Panc1 (cell line): ENCODE data around the gene KIRREL3. TPM values are rescaled to one million over a fixed set of nuclear protein-coding genes. Genes with fewer than 3 reads are reported as not detected.

ENCODE experiments used
- ATAC-seq: fragments of 200-7000 bp; cut with Tn5 transposase; 2 replicates; pipeline ENCODE4 v1.9.1; 2020; ENCODE audit warnings: mild to moderate bottlenecking, moderate library complexity
- BruUV-seq: library from RNA; stranded (reverse); fragments of 400-500 nt; replicated peaks from 2 replicates; lab custom pipeline; 2021; lab: Mats Ljungman, UMichigan
- CTCF ChIA-PET: fragments of 300-600 bp; sonication (Branson Sonifier 250); formaldehyde crosslinking; loops from one replicate; lab custom pipeline; 2022; ENCODE audit warnings: antibody characterized with exemption; lab: Charles Lee
- POLR2A ChIA-PET: fragments of 300-600 bp; sonication (Branson Sonifier 250); formaldehyde crosslinking; loops from one replicate; lab custom pipeline; 2022; ENCODE audit warnings: antibody characterized with exemption; lab: Charles Lee
- DNase-seq: peaks from one replicate; pipeline ENCODE4 v3.0.0-alpha.2; 2010; ENCODE audit warnings: low read depth, low spot score
- H3K27ac ChIP-seq: 2 replicates; pipeline ENCODE4 v1.5.1; 2011; ENCODE audit warnings: mild to moderate bottlenecking, low read length, inconsistent platforms
- H3K27me3 ChIP-seq: fragments of 200-500 bp; sonication (Bioruptor generic); 2 replicates; pipeline ENCODE4 v1.6.0; 2014; ENCODE audit warnings: low read length, inconsistent platforms; ENCODE audit not compliant: control insufficient read depth, insufficient read depth
- H3K36me3 ChIP-seq: fragments of 200-500 bp; sonication (Bioruptor generic); 2 replicates; pipeline ENCODE4 v1.5.1; 2014; ENCODE audit warnings: inconsistent platforms, mild to moderate bottlenecking, low read length, moderate library complexity; ENCODE audit not compliant: control insufficient read depth, insufficient read depth
- H3K4me1 ChIP-seq: 2 replicates; pipeline ENCODE4 v1.5.1; 2011; ENCODE audit warnings: inconsistent platforms, mild to moderate bottlenecking, low read length, moderate library complexity; ENCODE audit not compliant: control insufficient read depth, insufficient read depth
- H3K4me3 ChIP-seq, 2 experiments: 2 replicates each; pipeline ENCODE4 v1.5.1; 2011 to 2012; ENCODE audit warnings: low read depth in 2 of 2, low read length in 2 of 2, mild to moderate bottlenecking in 2 of 2, inconsistent platforms in 1 of 2, moderate library complexity in 1 of 2
- H3K9me3 ChIP-seq: fragments of 200-500 bp; sonication (Bioruptor generic); 2 replicates; pipeline ENCODE4 v1.5.1; 2014; ENCODE audit warnings: low read depth, mild to moderate bottlenecking, inconsistent platforms, low read length, moderate library complexity; ENCODE audit not compliant: control insufficient read depth, insufficient read depth
- CTCF ChIP-seq: fragments of 450-650 bp; IDR thresholded peaks from 2 replicates; pipeline ENCODE4 v1.5.1; 2017; ENCODE audit warnings: mild to moderate bottlenecking
- POLR2AphosphoS5 ChIP-seq: IDR thresholded peaks from 2 replicates; pipeline ENCODE4 v1.6.1; 2012; ENCODE audit warnings: mild to moderate bottlenecking, low read depth, low read length, moderate library complexity
- REST ChIP-seq, 2 experiments: IDR thresholded peaks; 2 replicates each; pipeline ENCODE4 v1.6.1; 2011 to 2012; ENCODE audit warnings: low read depth in 2 of 2, control low read depth in 1 of 2, low read length in 1 of 2, mild to moderate bottlenecking in 1 of 2, moderate library complexity in 1 of 2; ENCODE audit not compliant: insufficient read depth in 1 of 2
- SIN3A ChIP-seq: IDR thresholded peaks from 2 replicates; pipeline ENCODE4 v1.6.1; 2012; ENCODE audit warnings: low read depth, mild to moderate bottlenecking, low read length, moderate library complexity, borderline replicate concordance; ENCODE audit not compliant: insufficient read depth
- TCF7L2 ChIP-seq: IDR thresholded peaks from 2 replicates; pipeline ENCODE4 v1.6.1; 2011; ENCODE audit warnings: mild to moderate bottlenecking, low read depth, low read length, inconsistent platforms
- in situ Hi-C: cut with HindIII; loops from 2 replicates; pipeline ENCODE4 v1.10.0; 2016; ENCODE audit warnings: low sequenced_read_pairs, low pct_unique_long_range_greater_than_20kb
- intact Hi-C: fragments of 100-400 bp; cut with micrococcal nuclease; formaldehyde crosslinking; loops from one replicate; pipeline ENCODE4 v1.10.0; 2022; ENCODE audit not compliant: unreplicated experiment
- total RNA-seq: library from RNA; stranded (reverse); gene quantifications from one replicate; pipeline ENCODE4 v1.2.1, GENCODE V29; 2021; ENCODE audit not compliant: unreplicated experiment

The KIRREL3 gene
- total RNA-seq, 1 experiment from 2014 or later, result 0.36 TPM

DNA sequence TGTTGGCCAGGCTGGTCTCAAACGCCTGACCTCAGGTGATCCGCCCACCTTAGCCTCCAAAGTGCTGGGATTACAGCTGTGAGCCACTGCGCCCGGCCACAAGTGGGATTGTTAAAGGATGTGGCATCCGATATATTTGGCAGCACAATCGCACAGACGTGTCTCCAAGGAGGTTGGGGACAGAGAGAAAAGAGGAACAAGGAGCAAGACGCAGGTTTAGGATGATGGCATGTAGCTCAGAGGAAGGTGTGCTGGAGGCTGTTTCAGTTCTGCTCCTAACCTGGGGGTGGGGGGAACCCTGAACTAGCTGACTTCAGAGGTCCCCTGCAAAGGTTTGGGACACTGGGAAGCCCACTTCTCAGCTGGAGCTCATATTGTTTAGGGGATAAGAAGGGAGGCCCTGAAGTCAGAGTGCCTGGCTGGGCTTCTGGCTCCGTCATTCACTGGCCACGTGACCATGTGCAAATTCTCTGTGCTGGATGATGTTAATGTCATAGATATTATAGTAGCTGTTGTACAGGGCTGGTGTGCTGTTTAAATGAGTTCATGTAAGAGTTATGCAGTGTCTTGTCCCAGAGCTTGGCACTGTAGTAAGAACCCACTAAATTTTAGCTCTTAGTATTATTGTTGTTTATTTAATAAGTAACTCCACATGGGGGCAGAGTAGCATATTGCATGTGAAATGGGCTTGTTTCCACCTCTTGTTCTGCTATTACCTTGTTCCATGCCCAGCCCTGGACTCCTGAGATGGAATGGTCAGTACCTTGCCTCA lies 515.4 kb downstream of the KIRREL3 start:
- intact Hi-C loops (loop anchor here (5.0 kb wide), 1 partner anchor 502 kb away; no protein-coding TSS in a partner anchor), in situ Hi-C loops (no loop called here)
- no peaks in the 10 kb centered on the region for H3K27me3 ChIP-seq
- TF ChIP-seq POLR2AphosphoS5 (no peak), CTCF (no peak), REST (IDR thresholded peaks at IDR 0.05; ENCODE audit: insufficient read depth in 1 of 2, low read depth in 2 of 2, low read length in 1 of 2) (no peak), TCF7L2 (no peak), SIN3A (no peak)
- BruUV-seq, result no TSS peak
- no peak for ATAC-seq
- no peak overlapping the region for H3K4me3 ChIP-seq
- H3K4me1 ChIP-seq, result peaks cover 3% of the 10 kb centered on the region; the same call in 1 of the 2 replicates
- no peaks in the 10 kb centered on the region for H3K9me3 ChIP-seq
- no peak overlapping the region for H3K27ac ChIP-seq
- CTCF ChIA-PET, result interaction anchor here (0.7 to 1.5 kb wide), 4 partner anchors 44 to 505 kb away, joined by 3 to 12 read pairs (median 4); no protein-coding TSS in a partner anchor
- no peak for DNase-seq
- POLR2A ChIA-PET, result no interaction called here
- no peaks in the 10 kb centered on the region for H3K36me3 ChIP-seq

GRCh38 chr11:126484266-126484665 lies 516.3 kb downstream of the KIRREL3 start:
- ChIA-PET POLR2A (no interaction called here), CTCF (interaction anchor here (0.7 kb wide), 1 partner anchor 42 kb away, joined by 3 read pairs; no protein-coding TSS in a partner anchor)
- Histone ChIP-seq H3K27me3 (no peaks in the 10 kb centered on the region), H3K36me3 (no peaks in the 10 kb centered on the region), H3K27ac (no peak overlapping the region), H3K9me3 (no peaks in the 10 kb centered on the region), H3K4me1 (peaks cover 3% of the 10 kb centered on the region; the same call in 1 of the 2 replicates), H3K4me3 (no peak overlapping the region)
- DNase-seq (no peak), ATAC-seq (no peak)
- in situ Hi-C loops, result no loop called here
- intact Hi-C loops, result no loop called here
- no peak for TF ChIP-seq CTCF
- no peak for TF ChIP-seq SIN3A
- TF ChIP-seq REST (IDR thresholded peaks at IDR 0.05; ENCODE audit: insufficient read depth in 1 of 2, low read depth in 2 of 2, low read length in 1 of 2), result no peak
- no peak for TF ChIP-seq TCF7L2
- TF ChIP-seq POLR2AphosphoS5, result no peak
- BruUV-seq, result no TSS peak
